ENCODE measurements around the gene SPINK4. TPM values are rescaled to one million over a fixed set of nuclear protein-coding genes. Genes with fewer than 3 reads are reported as not detected.

Gene SPINK4
- total and polyA plus RNA-seq, 4 donors, result 0.70 TPM; not detected in 3

- no peaks in the 10 kb centered on the region for H3K36me3 ChIP-seq (ENCODE audit: control insufficient read depth in 4 of 4, insufficient read depth in 3 of 4, low read depth in 1 of 4, low read length in 3 of 4)
- 80% methylated on average over 3 of the region's 3 CpGs for WGBS
- no peak for DNase-seq (ENCODE audit: low spot score)
- no peak overlapping the region for H3K4me3 ChIP-seq (ENCODE audit: low read depth in 1 of 3, low read length in 3 of 3)
- no peak for TF ChIP-seq MAX (IDR thresholded peaks at IDR 0.05)
- no peak for TF ChIP-seq TAF1 (conservative IDR thresholded peaks at IDR 0.05)
- TF ChIP-seq NR2F2 (IDR thresholded peaks at IDR 0.05), result no peak
- no peak for TF ChIP-seq YY1 (IDR thresholded peaks at IDR 0.05)
- TF ChIP-seq HNF4G (IDR thresholded peaks at IDR 0.05), result no peak
- TF ChIP-seq FOXA1 (IDR thresholded peaks at IDR 0.05), result no peak
- TF ChIP-seq RXRA (IDR thresholded peaks at IDR 0.05), result no peak
- TF ChIP-seq FOXA2 (IDR thresholded peaks at IDR 0.05), result no peak
- no peak for TF ChIP-seq RAD21 (IDR thresholded peaks at IDR 0.05)
- TF ChIP-seq JUND (IDR thresholded peaks at IDR 0.05), result no peak
- TF ChIP-seq SP1 (IDR thresholded peaks at IDR 0.05), result no peak
- TF ChIP-seq ZBTB33 (IDR thresholded peaks at IDR 0.05), result no peak
- TF ChIP-seq EGR1 (IDR thresholded peaks at IDR 0.05; ENCODE audit: low read depth in 2 of 2), result no peak
- TF ChIP-seq REST (IDR thresholded peaks at IDR 0.05), result no peak
- H3K9ac ChIP-seq (ENCODE audit: low read depth in 1 of 2, low read length in 2 of 2), result no peak overlapping the region
- H3K9me3 ChIP-seq (ENCODE audit: control insufficient read depth in 4 of 4, low read length in 3 of 4), result no peaks in the 10 kb centered on the region
- H3K4me1 ChIP-seq (ENCODE audit: control insufficient read depth in 4 of 4, insufficient read depth in 4 of 4, low read length in 3 of 4), result no peaks in the 10 kb centered on the region
- no peaks in the 10 kb centered on the region for H3K27me3 ChIP-seq (ENCODE audit: control insufficient read depth in 4 of 4, insufficient read depth in 4 of 4, low read length in 3 of 4)
- no peak overlapping the region for H3K27ac ChIP-seq (ENCODE audit: low read depth in 1 of 2, low read length in 2 of 2)
Measured at GRCh38 chr9:33236571-33236970, 3.4 kb upstream of the SPINK4 start.

- no peak overlapping the region for H3K9ac ChIP-seq (ENCODE audit: low read depth in 1 of 2, low read length in 2 of 2)
- no peak overlapping the region for H3K4me3 ChIP-seq (ENCODE audit: low read depth in 1 of 3, low read length in 3 of 3)
- H3K9me3 ChIP-seq (ENCODE audit: control insufficient read depth in 4 of 4, low read length in 3 of 4), result no peaks in the 10 kb centered on the region
- peak in 1 of 2 donors; percentile 38 for TF ChIP-seq RXRA (IDR thresholded peaks at IDR 0.05)
- no peak for TF ChIP-seq SP1 (IDR thresholded peaks at IDR 0.05)
- 61% methylated on average over 5 of the region's 5 CpGs for WGBS
- H3K27me3 ChIP-seq (ENCODE audit: control insufficient read depth in 4 of 4, insufficient read depth in 4 of 4, low read length in 3 of 4), result no peaks in the 10 kb centered on the region
- no peak for DNase-seq (ENCODE audit: low spot score)
- H3K27ac ChIP-seq (ENCODE audit: low read depth in 1 of 2, low read length in 2 of 2), result no peak overlapping the region
- no peaks in the 10 kb centered on the region for H3K4me1 ChIP-seq (ENCODE audit: control insufficient read depth in 4 of 4, insufficient read depth in 4 of 4, low read length in 3 of 4)
- no peaks in the 10 kb centered on the region for H3K36me3 ChIP-seq (ENCODE audit: control insufficient read depth in 4 of 4, insufficient read depth in 3 of 4, low read depth in 1 of 4, low read length in 3 of 4)
Measured at GRCh38 chr9:33241298-33241697, 1.3 kb downstream of the SPINK4 start.

GRCh38 chr9:33242609-33243134 lies 2.7 kb downstream of the SPINK4 start:
- H3K4me1 ChIP-seq (ENCODE audit: control insufficient read depth in 4 of 4, insufficient read depth in 4 of 4, low read length in 3 of 4), result no peaks in the 10 kb centered on the region
- H3K9ac ChIP-seq (ENCODE audit: low read depth in 1 of 2, low read length in 2 of 2), result no peak overlapping the region
- no peak overlapping the region for H3K27ac ChIP-seq (ENCODE audit: low read depth in 1 of 2, low read length in 2 of 2)
- no peaks in the 10 kb centered on the region for H3K9me3 ChIP-seq (ENCODE audit: control insufficient read depth in 4 of 4, low read length in 3 of 4)
- no peak for DNase-seq (ENCODE audit: low spot score)
- H3K27me3 ChIP-seq (ENCODE audit: control insufficient read depth in 4 of 4, insufficient read depth in 4 of 4, low read length in 3 of 4), result no peaks in the 10 kb centered on the region
- WGBS, result 87% methylated on average over 6 of the region's 6 CpGs
- no peak overlapping the region for H3K4me3 ChIP-seq (ENCODE audit: low read depth in 1 of 3, low read length in 3 of 3)
- H3K36me3 ChIP-seq (ENCODE audit: control insufficient read depth in 4 of 4, insufficient read depth in 3 of 4, low read depth in 1 of 4, low read length in 3 of 4), result no peaks in the 10 kb centered on the region
- no peak for TF ChIP-seq HNF4G (IDR thresholded peaks at IDR 0.05)
- no peak for TF ChIP-seq CTCF (IDR thresholded peaks at IDR 0.05; ENCODE audit: low read depth, low read length, missing input control)
- TF ChIP-seq GABPA (IDR thresholded peaks at IDR 0.05 in 1 of 2, conservative IDR thresholded peaks at IDR 0.05 in 1 of 2), result no peak
- no peak for TF ChIP-seq JUND (IDR thresholded peaks at IDR 0.05)
- TF ChIP-seq NR2F2 (IDR thresholded peaks at IDR 0.05), result no peak
- TF ChIP-seq TAF1 (conservative IDR thresholded peaks at IDR 0.05), result no peak
- TF ChIP-seq YY1 (IDR thresholded peaks at IDR 0.05), result no peak
- no peak for TF ChIP-seq FOXA1 (IDR thresholded peaks at IDR 0.05)
- TF ChIP-seq ATF3 (IDR thresholded peaks at IDR 0.05), result no peak
- no peak for TF ChIP-seq REST (IDR thresholded peaks at IDR 0.05)
